Astrocyte of the spinal cord (primary cell): ENCODE results near the gene WDR19.
"Not testable (repeated sequence)": the region's sequence is repeated elsewhere in the genome, so short reads cannot be mapped to it uniquely, and the experiment has no call there.

Source experiments
- DNase-seq: peaks from one replicate; pipeline ENCODE4 v3.0.0; 2011; ENCODE audit warnings: low read depth, low spot score
- H3K4me3 ChIP-seq: 2 replicates; pipeline ENCODE4 v1.5.1; 2011; ENCODE audit warnings: low read depth, mild to moderate bottlenecking, low read length, moderate library complexity
- CTCF ChIP-seq: IDR thresholded peaks from 2 replicates; pipeline ENCODE4 v1.5.1; 2012; ENCODE audit warnings: low read depth, mild to moderate bottlenecking, low read length, inconsistent platforms
- in situ Hi-C: cut with HindIII; loops from 2 replicates; pipeline ENCODE4 v1.10.0; 2017; ENCODE audit warnings: low sequenced_read_pairs

The WDR19 gene

GRCh38 chr4:39181905-39182638 lies at the start of gene WDR19:
TSS of gene WDR19 (plus strand) at chr4:39182529. CDS start at chr4:39182558, 29 bp downstream.
- H3K4me3 ChIP-seq = peak within 1 kb of the TSS; percentile 96
- in situ Hi-C loops = no loop called here
- TF ChIP-seq CTCF = peak; percentile 55
- DNase-seq = peak; percentile 100

GRCh38 chr4:39133623-39134022 lies 48.7 kb upstream of the WDR19 start:
- no peak for TF ChIP-seq CTCF
- DNase-seq = no peak
- in situ Hi-C loops = no loop called here
- no peak overlapping the region for H3K4me3 ChIP-seq

- in situ Hi-C loops = no loop called here
- TF ChIP-seq CTCF = no peak
- no peak for DNase-seq
- no peak overlapping the region for H3K4me3 ChIP-seq
These were observed 47.5 kb upstream of the WDR19 start for GRCh38 chr4:39134683-39135306.

- in situ Hi-C loops, DNase-seq, H3K4me3 ChIP-seq: not testable (repeated sequence)
These were observed 44.1 kb upstream of the WDR19 start for GRCh38 chr4:39138227-39138626.

- TF ChIP-seq CTCF = no peak
- H3K4me3 ChIP-seq = no peak overlapping the region
- in situ Hi-C loops = no loop called here
- no peak for DNase-seq
These were observed 36.1 kb upstream of the WDR19 start for GRCh38 chr4:39146211-39146610.

- no peak for DNase-seq
- H3K4me3 ChIP-seq = no peak overlapping the region
- no peak for TF ChIP-seq CTCF
- in situ Hi-C loops = no loop called here
These were observed 28.3 kb upstream of the WDR19 start for GRCh38 chr4:39154009-39154408.

- no peak for TF ChIP-seq CTCF
- DNase-seq = no peak
- in situ Hi-C loops = no loop called here
- no peak overlapping the region for H3K4me3 ChIP-seq
These were observed 24.8 kb upstream of the WDR19 start for GRCh38 chr4:39157520-39157919.
